ENCODE measurements around the gene ENOPH1. TPM values are rescaled to one million over a fixed set of nuclear protein-coding genes. Genes with fewer than 3 reads are reported as not detected.
"Not testable (repeated sequence)": the region's sequence is repeated elsewhere in the genome, so short reads cannot be mapped to it uniquely, and the experiment has no call there.

ENOPH1 gene
- total and polyA plus RNA-seq, 2 of the 4 experiments (the other 2 are of a cell fraction): 18.0 to 36.0 TPM

GRCh38 chr4:82477469-82477868, 47.1 kb downstream of the ENOPH1 start:
- H3K9me3 ChIP-seq (ENCODE audit: control insufficient read depth, insufficient read depth, low read length); H3K9ac ChIP-seq (ENCODE audit: low read depth, low read length); ATAC-seq (ENCODE audit: low read depth); H2AK9ac ChIP-seq (replicated peaks; ENCODE audit: low read depth, low read length, poor library complexity); H3K27me3 ChIP-seq (ENCODE audit: control insufficient read depth, insufficient read depth, low read length); H2BK20ac ChIP-seq (ENCODE audit: low read depth, low read length); POLR2A ChIA-PET (ENCODE audit: unreplicated experiment); H3K4me2 ChIP-seq (ENCODE audit: low read depth, low read length); intact Hi-C loops (cut with micrococcal nuclease); DNase-seq; H2BK5ac ChIP-seq (ENCODE audit: low read depth, low read length, poor library complexity, severe bottlenecking); H3K9me1 ChIP-seq (ENCODE audit: insufficient read depth, low read length); H4K91ac ChIP-seq (ENCODE audit: insufficient read depth, low read depth, low read length); H3K79me1 ChIP-seq (ENCODE audit: low read depth in 1 of 2, low read length in 2 of 2); H3K4me1 ChIP-seq (ENCODE audit: control insufficient read depth, insufficient read depth, low read length); H2AFZ ChIP-seq (replicated peaks; ENCODE audit: low read length, poor library complexity); H3K14ac ChIP-seq (replicated peaks; ENCODE audit: low read depth, low read length); in situ Hi-C loops (cut with MboI; ENCODE audit: low sequenced_read_pairs); H3K4ac ChIP-seq (ENCODE audit: low read depth, low read length); H2BK120ac ChIP-seq (ENCODE audit: low read depth, low read length); H3K18ac ChIP-seq (ENCODE audit: low read depth, low read length); H2AK5ac ChIP-seq (ENCODE audit: low read depth, low read length); H3K23ac ChIP-seq (ENCODE audit: low read depth, low read length); H3K4me3 ChIP-seq (ENCODE audit: insufficient read depth, low read depth, low read length); H3K56ac ChIP-seq (ENCODE audit: extremely low read depth, insufficient read depth, low read length); H4K8ac ChIP-seq (ENCODE audit: low read depth in 2 of 2, low read length in 2 of 2); H4K20me1 ChIP-seq (ENCODE audit: insufficient read depth, low read length); dilution Hi-C loops (cut with HindIII; ENCODE audit: low sequenced_read_pairs, unreplicated experiment); H3K27ac ChIP-seq (ENCODE audit: insufficient read depth, low read length); H2BK15ac ChIP-seq (ENCODE audit: low read depth, low read length); BruUV-seq (replicated peaks); H4K5ac ChIP-seq (ENCODE audit: low read depth, low read length); CTCF ChIA-PET; H3K36me3 ChIP-seq (ENCODE audit: control insufficient read depth, insufficient read depth, low read length): not testable (repeated sequence)
- WGBS, 2 experiments (ENCODE audit: extremely low coverage in 2 of 2, insufficient read length in 1 of 2): 90% methylated on average over 5 of the region's 9 CpGs; no CpG with 5 or more reads in 1 of the 2 experiments
